ENCODE measurements around the gene ANTKMT.

ANTKMT gene

DNA sequence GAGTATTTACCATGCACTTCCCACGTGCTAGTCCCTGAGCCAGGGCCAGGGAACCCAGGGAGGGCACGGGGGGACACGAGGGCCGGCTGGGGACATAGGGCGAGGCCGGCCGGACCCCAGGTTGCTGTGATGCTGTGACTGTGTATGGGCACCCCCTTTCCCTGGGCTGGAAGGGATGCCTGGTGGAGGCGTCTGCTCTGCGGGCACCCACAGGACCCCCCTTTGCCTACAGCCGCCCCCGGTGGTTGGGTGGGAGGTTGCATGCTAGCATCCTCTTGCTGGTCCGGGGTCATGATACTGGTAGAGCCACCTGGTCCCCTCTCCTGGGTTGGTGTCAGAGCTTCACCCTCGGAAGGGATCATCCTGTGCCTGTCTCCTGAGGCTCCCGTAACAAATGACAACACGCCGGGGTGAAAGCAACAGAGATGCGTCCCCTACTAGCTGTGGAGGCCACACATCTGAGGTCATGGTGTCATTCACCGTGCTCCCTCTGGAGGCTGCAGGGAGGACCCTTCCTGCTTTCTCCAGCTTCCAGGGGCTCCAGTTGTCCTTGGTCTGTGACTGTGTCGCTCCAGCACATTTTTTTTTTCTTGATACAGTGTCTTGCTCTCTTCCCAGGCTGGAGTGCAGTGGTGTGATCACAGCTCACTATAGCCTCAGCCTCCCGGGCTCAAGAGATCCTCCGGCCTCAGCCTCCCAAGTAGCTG is 23.0 kb downstream of the ANTKMT start:
- H3K4me1 ChIP-seq (ENCODE audit: insufficient read depth, poor library complexity, severe bottlenecking): peaks cover 3% of the 10 kb centered on the region
- TF ChIP-seq, protein P1, sequence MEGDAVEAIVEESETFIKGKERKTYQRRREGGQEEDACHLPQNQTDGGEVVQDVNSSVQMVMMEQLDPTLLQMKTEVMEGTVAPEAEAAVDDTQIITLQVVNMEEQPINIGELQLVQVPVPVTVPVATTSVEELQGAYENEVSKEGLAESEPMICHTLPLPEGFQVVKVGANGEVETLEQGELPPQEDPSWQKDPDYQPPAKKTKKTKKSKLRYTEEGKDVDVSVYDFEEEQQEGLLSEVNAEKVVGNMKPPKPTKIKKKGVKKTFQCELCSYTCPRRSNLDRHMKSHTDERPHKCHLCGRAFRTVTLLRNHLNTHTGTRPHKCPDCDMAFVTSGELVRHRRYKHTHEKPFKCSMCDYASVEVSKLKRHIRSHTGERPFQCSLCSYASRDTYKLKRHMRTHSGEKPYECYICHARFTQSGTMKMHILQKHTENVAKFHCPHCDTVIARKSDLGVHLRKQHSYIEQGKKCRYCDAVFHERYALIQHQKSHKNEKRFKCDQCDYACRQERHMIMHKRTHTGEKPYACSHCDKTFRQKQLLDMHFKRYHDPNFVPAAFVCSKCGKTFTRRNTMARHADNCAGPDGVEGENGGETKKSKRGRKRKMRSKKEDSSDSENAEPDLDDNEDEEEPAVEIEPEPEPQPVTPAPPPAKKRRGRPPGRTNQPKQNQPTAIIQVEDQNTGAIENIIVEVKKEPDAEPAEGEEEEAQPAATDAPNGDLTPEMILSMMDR (IDR thresholded peaks at IDR 0.05; ENCODE audit: poor library complexity, severe bottlenecking): no peak
- ATAC-seq (ENCODE audit: low read depth): no peak
- peaks cover 4% of the 10 kb centered on the region; the same call in 1 of the 2 replicates for H3K36me3 ChIP-seq (ENCODE audit: low read depth)
- H3K9me3 ChIP-seq (ENCODE audit: severe bottlenecking): no peaks in the 10 kb centered on the region
- no peak for DNase-seq (ENCODE audit: low spot score)
- H3K27ac ChIP-seq (ENCODE audit: poor library complexity, severe bottlenecking): no peak overlapping the region
- H3K4me3 ChIP-seq (ENCODE audit: severe bottlenecking): no peak overlapping the region
- no peaks in the 10 kb centered on the region for H3K27me3 ChIP-seq (ENCODE audit: insufficient read depth, poor library complexity, severe bottlenecking)

DNA sequence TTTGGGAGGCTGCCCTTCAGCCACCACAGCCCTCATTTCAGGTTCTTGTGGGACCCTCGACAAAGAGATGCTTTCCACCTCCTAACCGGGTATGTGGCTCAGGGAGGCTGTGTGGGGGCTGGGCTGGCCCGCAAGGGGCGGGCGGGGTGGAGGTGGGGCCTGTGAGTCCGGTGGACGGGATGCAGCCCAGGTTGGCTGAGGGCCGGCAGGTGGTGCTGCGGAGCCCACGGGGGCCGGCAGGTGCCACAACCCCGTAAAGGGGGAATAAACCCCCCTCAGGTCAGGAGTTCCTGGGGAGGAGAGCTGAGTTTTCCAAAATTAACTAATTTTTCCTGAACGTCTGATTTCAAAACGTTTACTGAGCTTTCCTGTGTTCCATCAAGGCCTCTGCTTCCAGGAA is 24.8 kb downstream of the ANTKMT start:
- no peaks in the 10 kb centered on the region for H3K36me3 ChIP-seq (ENCODE audit: low read depth)
- DNase-seq (ENCODE audit: low spot score) (no peak), ATAC-seq (ENCODE audit: low read depth) (peak; percentile 50; the same call in 2 of the 3 replicates)
- H3K27me3 ChIP-seq (ENCODE audit: insufficient read depth, poor library complexity, severe bottlenecking): no peaks in the 10 kb centered on the region
- no peak overlapping the region for H3K4me3 ChIP-seq (ENCODE audit: severe bottlenecking)
- no peaks in the 10 kb centered on the region for H3K9me3 ChIP-seq (ENCODE audit: severe bottlenecking)
- no peak overlapping the region for H3K27ac ChIP-seq (ENCODE audit: poor library complexity, severe bottlenecking)
- peaks cover 3% of the 10 kb centered on the region for H3K4me1 ChIP-seq (ENCODE audit: insufficient read depth, poor library complexity, severe bottlenecking)
- TF ChIP-seq, protein P1 (IDR thresholded peaks at IDR 0.05; ENCODE audit: poor library complexity, severe bottlenecking): peak; percentile 58

DNA sequence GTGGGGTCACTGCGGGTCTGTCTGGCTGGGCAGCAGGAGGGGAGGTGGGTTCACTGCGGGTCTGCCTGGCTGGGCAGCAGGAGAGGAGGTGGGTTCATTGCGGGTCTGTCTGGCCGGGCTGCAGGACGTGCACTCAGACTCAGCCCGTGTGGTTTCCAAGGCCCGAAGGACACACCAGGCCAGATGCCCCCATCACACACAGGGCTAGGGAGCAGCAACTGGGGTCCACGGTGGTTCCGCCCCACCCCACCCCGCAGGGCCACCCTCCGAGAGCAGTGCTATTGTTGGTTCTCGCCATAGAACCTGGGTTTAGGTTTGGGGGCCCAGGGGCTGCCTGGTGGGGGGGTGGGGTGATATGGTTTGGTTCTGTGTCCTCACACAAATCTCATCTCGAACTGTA is 25.7 kb downstream of the ANTKMT start:
- TF ChIP-seq, protein P1 (IDR thresholded peaks at IDR 0.05; ENCODE audit: poor library complexity, severe bottlenecking): no peak
- H3K4me3 ChIP-seq (ENCODE audit: severe bottlenecking): no peak overlapping the region
- H3K27me3 ChIP-seq (ENCODE audit: insufficient read depth, poor library complexity, severe bottlenecking): no peaks in the 10 kb centered on the region
- H3K27ac ChIP-seq (ENCODE audit: poor library complexity, severe bottlenecking): no peak overlapping the region
- H3K4me1 ChIP-seq (ENCODE audit: insufficient read depth, poor library complexity, severe bottlenecking): peaks cover 3% of the 10 kb centered on the region
- DNase-seq (ENCODE audit: low spot score) (no peak), ATAC-seq (ENCODE audit: low read depth) (no peak)
- no peaks in the 10 kb centered on the region for H3K36me3 ChIP-seq (ENCODE audit: low read depth)
- no peaks in the 10 kb centered on the region for H3K9me3 ChIP-seq (ENCODE audit: severe bottlenecking)

DNA sequence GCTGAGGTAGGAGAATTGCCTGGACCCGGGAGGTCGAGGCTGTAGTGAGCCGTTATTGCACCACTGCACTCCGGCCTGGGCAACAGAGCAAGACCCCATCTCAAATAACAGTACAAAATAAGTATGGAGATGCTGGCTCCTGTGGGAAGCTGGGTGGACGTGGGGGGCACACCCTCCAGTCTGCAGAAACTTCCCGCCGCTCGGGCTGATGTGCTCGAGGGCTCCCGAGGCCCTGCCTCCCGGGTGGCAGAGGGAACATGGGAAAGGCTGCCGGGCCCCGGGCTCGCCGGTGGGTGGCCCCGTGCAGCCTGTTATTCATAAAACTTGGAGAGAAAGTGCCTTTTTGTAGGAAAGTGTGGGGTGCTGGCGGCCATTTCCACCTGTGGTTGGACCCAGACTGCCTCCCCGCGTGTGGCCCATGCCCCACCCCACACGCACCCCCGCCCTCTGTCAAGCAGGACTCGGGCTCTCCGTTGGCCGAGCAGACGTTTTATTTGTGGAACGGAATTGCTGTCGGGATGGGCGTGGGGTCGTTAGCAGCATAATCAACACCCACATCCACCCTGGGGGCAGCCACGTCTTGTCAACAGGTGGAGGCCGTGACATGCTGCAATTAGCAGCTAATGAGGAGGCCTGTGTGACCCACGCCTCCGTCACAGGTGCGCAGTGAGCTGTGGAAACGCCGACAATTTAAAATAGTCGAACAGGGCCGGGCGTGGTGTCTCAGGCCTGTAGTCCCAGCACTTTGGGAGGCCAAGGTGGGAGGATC is 27.2 kb downstream of the ANTKMT start:
- Histone ChIP-seq H3K9me3 (ENCODE audit: severe bottlenecking) (no peaks in the 10 kb centered on the region), H3K27me3 (ENCODE audit: insufficient read depth, poor library complexity, severe bottlenecking) (no peaks in the 10 kb centered on the region), H3K4me3 (ENCODE audit: severe bottlenecking) (no peak overlapping the region), H3K27ac (ENCODE audit: poor library complexity, severe bottlenecking) (no peak overlapping the region), H3K36me3 (ENCODE audit: low read depth) (no peaks in the 10 kb centered on the region), H3K4me1 (ENCODE audit: insufficient read depth, poor library complexity, severe bottlenecking) (peaks cover 3% of the 10 kb centered on the region)
- DNase-seq (ENCODE audit: low spot score): no peak
- ATAC-seq (ENCODE audit: low read depth): no peak
- TF ChIP-seq, protein P1 (IDR thresholded peaks at IDR 0.05; ENCODE audit: poor library complexity, severe bottlenecking): no peak

All from RWPE2 (cell line).